Peyer's patch (tissue), 4 donors: ENCODE data around the gene PTOV1. TPM values are rescaled to one million over a fixed set of nuclear protein-coding genes. Genes with fewer than 3 reads are reported as not detected.
A peak's percentile ranks its signal among the peaks of the same experiment; 100 is the strongest.

Source experiments
- DNase-seq, 3 donors: peaks; one replicate each; pipeline ENCODE4 v3.0.0-alpha.2; 2017 to 2019
- H3K27ac ChIP-seq, 4 donors: fragments of 200-600 bp; sonication (generic); one replicate each; pipeline ENCODE4 v1.5.1; 2016 to 2019
- H3K27me3 ChIP-seq, 2 donors: fragments of 200-600 bp; sonication (generic); one replicate each; pipeline ENCODE4 v1.5.1; 2019
- H3K36me3 ChIP-seq, 3 donors: fragments of 200-600 bp; sonication (generic); one replicate each; pipeline ENCODE4 v1.5.1; 2016 to 2019
- H3K4me1 ChIP-seq, 4 donors: fragments of 200-600 bp; sonication (generic); one replicate each; pipeline ENCODE4 v1.5.1; 2016 to 2019
- H3K4me3 ChIP-seq, 4 donors: fragments of 200-600 bp; sonication (generic); 1 replicate in 3 of 4; 2 replicates in 1 of 4; pipeline ENCODE4 v1.5.1; 2016 to 2019; ENCODE audit warnings: mild to moderate bottlenecking in 1 of 4
- H3K9me3 ChIP-seq, 4 donors: fragments of 200-600 bp; sonication (generic); one replicate each; pipeline ENCODE4 v1.5.1; 2016 to 2019; ENCODE audit warnings: mild to moderate bottlenecking in 1 of 4
- CTCF ChIP-seq, 6 experiments: fragments of 450-650 bp in 4 of 6; fragments of 200-600 bp in 2 of 6; sonication (generic) in 1 of 6; IDR thresholded peaks; one replicate each; pipeline ENCODE4 v1.5.1; 2017 to 2019; ENCODE audit warnings: antibody characterized with exemption in 6 of 6, mild to moderate bottlenecking in 3 of 6, moderate library complexity in 1 of 6
- POLR2A ChIP-seq, 2 donors: fragments of 450-650 bp; IDR thresholded peaks; one replicate each; pipeline ENCODE4 v1.5.1; 2017; ENCODE audit warnings: antibody characterized with exemption in 2 of 2, mild to moderate bottlenecking in 2 of 2, moderate library complexity in 2 of 2
- total RNA-seq, 4 donors: library from RNA; depleted of rRNA; stranded (reverse); fragments of >200 nt; gene quantifications; one replicate each; pipeline ENCODE4 v1.1.0, GENCODE V29; 2016

PTOV1 gene
- total RNA-seq, 4 donors from 2014 or later = 80.0 to 153 (median 95.9) TPM

GRCh38 chr19:49862391-49863253 is 11.7 kb downstream of the PTOV1 start:
- peak in 1 of 3 donors; percentile 51 for DNase-seq
- H3K4me1 ChIP-seq = peaks cover 0 to 26% (median 10%) of the 10 kb centered on the region in 4 donors
- no peaks in the 10 kb centered on the region for H3K9me3 ChIP-seq
- peaks cover 0 to 65% (median 0%) of the 10 kb centered on the region in 3 donors for H3K36me3 ChIP-seq
- no peak overlapping the region for H3K27ac ChIP-seq
- TF ChIP-seq CTCF (IDR thresholded peaks at IDR 0.05) (no peak), POLR2A (IDR thresholded peaks at IDR 0.05) (no peak)
- H3K27me3 ChIP-seq = no peaks in the 10 kb centered on the region
- H3K4me3 ChIP-seq = no peak overlapping the region

- peaks cover 0 to 33% (median 11%) of the 10 kb centered on the region in 4 donors for H3K4me1 ChIP-seq
- no peak for DNase-seq
Observed at GRCh38 chr19:49863254-49863934, 12.4 kb downstream of the PTOV1 start.

GRCh38 chr19:49863935-49864320 is 13.0 kb downstream of the PTOV1 start:
- TF ChIP-seq CTCF (IDR thresholded peaks at IDR 0.05) (no peak), POLR2A (IDR thresholded peaks at IDR 0.05) (no peak)
- H3K4me3 ChIP-seq = no peak overlapping the region
- H3K9me3 ChIP-seq = no peaks in the 10 kb centered on the region
- H3K36me3 ChIP-seq = peaks cover 0 to 52% (median 0%) of the 10 kb centered on the region in 3 donors
- DNase-seq = peak in 1 of 3 donors; percentile 44
- H3K27me3 ChIP-seq = no peaks in the 10 kb centered on the region
- peaks cover 0 to 38% (median 15%) of the 10 kb centered on the region in 4 donors for H3K4me1 ChIP-seq
- H3K27ac ChIP-seq = no peak overlapping the region

More at GRCh38 chr19:49863254-49863934, 12.4 kb downstream of the PTOV1 start:
- TF ChIP-seq CTCF (IDR thresholded peaks at IDR 0.05) (no peak), POLR2A (IDR thresholded peaks at IDR 0.05) (no peak)
- Histone ChIP-seq H3K27ac (no peak overlapping the region), H3K36me3 (peaks cover 0 to 57% (median 0%) of the 10 kb centered on the region in 3 donors), H3K4me3 (no peak overlapping the region), H3K27me3 (no peaks in the 10 kb centered on the region), H3K9me3 (no peaks in the 10 kb centered on the region)

GRCh38 chr19:49864890-49865289 is 13.9 kb downstream of the PTOV1 start:
- peaks cover 0 to 42% (median 0%) of the 10 kb centered on the region in 3 donors for H3K36me3 ChIP-seq
- no peak overlapping the region for H3K27ac ChIP-seq
- TF ChIP-seq POLR2A (IDR thresholded peaks at IDR 0.05) (no peak), CTCF (IDR thresholded peaks at IDR 0.05) (no peak)
- no peak overlapping the region for H3K4me3 ChIP-seq
- DNase-seq = no peak
- H3K9me3 ChIP-seq = no peaks in the 10 kb centered on the region
- no peaks in the 10 kb centered on the region for H3K27me3 ChIP-seq
- H3K4me1 ChIP-seq = peaks cover 0 to 41% (median 16%) of the 10 kb centered on the region in 4 donors

GRCh38 chr19:49866933-49867782 is 16.2 kb downstream of the PTOV1 start, which contains the start of gene PNKP:
Gene PNKP (minus strand): TSS chr19:49867576. CDS start chr19:49867204, 372 bp downstream.
- DNase-seq = peak; percentile 89 to 95 (median 94)
- H3K4me3 ChIP-seq = peak within 1 kb of the TSS; percentile 57 to 89 (median 69)
- no peak for TF ChIP-seq CTCF (IDR thresholded peaks at IDR 0.05)
- peak; percentile 56 to 68 for TF ChIP-seq POLR2A (IDR thresholded peaks at IDR 0.05)
- H3K9me3 ChIP-seq = no peaks in the 10 kb centered on the region
- H3K27me3 ChIP-seq = no peaks in the 10 kb centered on the region
- peaks cover 0 to 26% (median 0%) of the 10 kb centered on the region in 3 donors for H3K36me3 ChIP-seq
- peaks cover 4 to 45% (median 24%) of the 10 kb centered on the region in 4 donors for H3K4me1 ChIP-seq
- peak within 1 kb of the TSS; percentile 85 to 93 (median 91) for H3K27ac ChIP-seq
